ENCODE measurements around the gene EPS8L3.
"Not testable (repeated sequence)": the region's sequence is repeated elsewhere in the genome, so short reads cannot be mapped to it uniquely, and the experiment has no call there.

The EPS8L3 gene

DNA sequence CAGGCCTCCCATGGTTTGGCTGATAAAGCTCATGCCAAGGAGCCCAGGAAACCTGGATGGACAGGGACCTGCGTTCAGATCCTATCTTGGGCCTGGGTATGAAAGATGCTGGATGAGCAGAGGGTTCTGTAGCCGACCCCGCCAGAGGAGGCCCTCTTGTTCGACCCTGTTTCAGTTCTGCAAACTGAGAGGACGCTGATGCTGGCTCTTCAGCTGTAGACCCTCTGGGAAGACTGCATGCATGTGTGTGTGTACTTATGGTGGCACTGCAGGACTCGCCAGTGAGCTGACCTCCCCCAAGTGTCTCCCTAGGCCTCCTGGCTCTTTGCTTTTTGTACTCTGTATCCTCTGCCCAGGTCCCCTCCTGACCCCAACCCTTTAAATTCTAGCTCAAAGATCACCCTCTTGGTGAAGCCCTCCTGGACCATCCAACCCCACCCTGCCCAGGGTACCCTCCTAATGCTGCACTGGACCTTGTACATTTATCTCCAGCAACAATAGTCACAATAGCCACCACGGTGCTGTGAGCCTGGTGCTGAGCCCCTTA, 1.6 kb downstream of the EPS8L3 start:
- DNase-seq = no peak

- DNase-seq = no peak
Measured at GRCh38 chr1:109761227-109762038, 2.3 kb downstream of the EPS8L3 start.

DNA sequence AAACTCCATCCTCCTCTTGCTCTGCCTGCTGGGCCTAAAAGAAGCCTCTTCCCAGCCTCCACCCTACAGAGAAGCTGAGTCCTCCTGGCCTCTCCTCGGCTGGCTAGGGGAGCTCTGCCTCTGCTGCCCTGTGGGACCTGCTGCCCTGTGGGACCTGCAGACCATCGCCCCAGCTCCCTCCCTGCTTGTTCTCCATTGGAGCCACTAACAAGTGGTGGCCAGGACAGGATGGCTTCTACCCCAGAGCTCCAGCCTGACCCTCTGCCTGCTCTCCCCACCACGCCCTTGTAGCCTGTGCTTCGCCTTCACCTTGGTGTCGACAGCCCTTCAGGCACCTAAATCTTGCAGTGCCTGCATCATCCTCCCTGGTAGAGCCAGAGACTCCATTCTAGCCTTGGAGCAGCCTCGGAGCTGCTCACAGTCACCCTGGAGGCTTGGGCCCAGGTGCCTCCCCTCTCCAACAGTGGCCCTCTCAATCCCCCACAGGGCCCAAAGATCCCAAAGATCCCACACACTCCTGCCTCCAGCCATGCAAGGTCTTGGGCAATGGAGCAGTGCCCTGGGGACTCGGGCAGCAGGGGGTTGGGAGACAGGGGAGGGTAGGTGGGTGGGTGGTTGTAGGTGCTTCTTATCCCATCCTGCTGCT, 3.0 kb downstream of the EPS8L3 start:
- DNase-seq = no peak

GRCh38 chr1:109759513-109760334, 4.0 kb downstream of the EPS8L3 start:
- no peak for DNase-seq

- DNase-seq = no peak
Measured at GRCh38 chr1:109757936-109758786, 5.6 kb downstream of the EPS8L3 start.

DNA sequence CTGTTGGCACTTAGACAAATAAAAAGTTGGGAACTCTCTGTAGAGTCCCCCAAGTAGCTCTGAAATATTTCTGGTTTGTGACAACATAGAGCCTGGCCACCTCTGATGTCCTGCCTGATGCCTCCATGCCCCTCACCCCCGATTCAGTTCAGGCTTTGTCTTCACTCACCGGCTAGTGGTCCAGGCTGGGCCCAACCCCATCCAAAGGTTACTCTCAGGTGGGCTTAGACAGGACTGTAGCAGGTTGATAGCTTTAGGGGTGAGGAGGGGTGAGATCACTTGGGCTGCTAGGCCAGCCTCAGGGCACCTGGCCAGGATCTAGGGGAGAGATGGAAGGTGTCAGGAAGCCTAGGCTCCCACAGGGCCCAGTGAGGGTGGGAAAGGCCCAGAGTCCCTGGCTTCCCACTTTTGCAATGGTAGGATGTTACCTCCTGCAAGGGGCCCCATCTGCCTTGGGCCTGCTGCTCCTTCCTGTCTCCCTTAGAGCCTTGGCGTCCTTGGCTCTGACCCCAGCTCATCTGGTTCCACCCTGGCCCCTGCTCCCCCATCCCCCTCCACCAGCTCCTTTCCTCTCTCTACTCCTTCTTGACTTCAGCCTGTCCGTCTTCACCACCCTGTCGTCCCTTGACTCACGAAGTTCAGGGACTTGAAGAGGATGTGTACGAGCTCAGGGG, 6.7 kb downstream of the EPS8L3 start:
- DNase-seq = no peak

DNA sequence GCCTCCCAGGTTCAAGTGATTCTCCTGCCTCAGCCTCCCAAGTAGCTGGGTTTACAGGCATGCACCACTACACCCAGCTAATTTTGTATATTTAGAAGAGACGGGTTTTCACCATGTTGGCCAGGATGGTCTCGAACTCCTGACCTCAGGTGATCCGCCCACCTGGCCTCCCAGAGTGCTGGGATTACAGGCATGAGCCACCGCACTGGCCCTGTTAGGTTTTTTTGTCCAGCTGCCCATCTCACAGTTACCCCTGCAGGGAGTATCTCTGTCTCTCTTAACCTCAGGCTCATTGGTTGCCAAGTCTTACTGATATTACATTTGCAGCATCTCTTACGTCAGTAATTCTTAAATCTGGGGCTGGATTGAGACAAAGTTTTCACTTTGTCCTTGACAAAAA, 7.4 kb downstream of the EPS8L3 start:
- DNase-seq = not testable (repeated sequence)

- DNase-seq = no peak
Measured at GRCh38 chr1:109754738-109755137, 9.0 kb downstream of the EPS8L3 start.

GRCh38 chr1:109751531-109752260, 12.0 kb downstream of the EPS8L3 start:
- no peak for DNase-seq

- no peak for DNase-seq
Measured at GRCh38 chr1:109750920-109751319, 12.8 kb downstream of the EPS8L3 start.

DNA sequence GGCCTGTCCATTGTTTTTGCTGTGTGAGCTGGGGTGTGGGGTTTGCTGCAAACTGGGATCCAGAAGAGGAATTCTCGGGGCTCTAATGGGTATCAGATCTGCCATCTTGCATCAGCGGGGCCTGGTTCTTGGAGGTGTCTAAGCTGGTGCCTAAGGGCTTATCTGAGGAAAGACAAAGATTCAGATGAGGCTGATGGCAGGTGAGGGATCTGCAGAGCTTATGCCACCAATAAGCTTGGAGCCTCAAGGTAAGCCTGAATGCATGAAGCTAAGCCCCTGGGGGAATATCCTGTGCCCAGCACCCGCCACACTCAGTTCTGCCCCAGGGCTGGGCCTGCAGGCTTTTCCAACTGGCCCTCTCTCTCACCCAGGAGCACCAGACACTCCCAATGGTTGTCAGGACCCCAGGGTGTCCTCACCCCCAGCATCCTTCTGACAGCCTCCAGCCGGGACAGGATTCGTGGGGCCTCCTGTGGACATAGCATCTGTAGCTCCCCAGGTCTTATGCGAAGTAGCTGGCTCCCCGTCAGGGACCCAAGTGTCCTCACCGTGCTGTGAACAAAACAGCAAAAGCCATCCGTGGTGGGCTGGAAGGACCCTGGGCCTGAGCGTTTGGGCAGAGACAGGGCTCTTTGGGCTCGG, 13.4 kb downstream of the EPS8L3 start:
- no peak for DNase-seq

GRCh38 chr1:109749221-109749620, 14.5 kb downstream of the EPS8L3 start:
- no peak for DNase-seq

DNA sequence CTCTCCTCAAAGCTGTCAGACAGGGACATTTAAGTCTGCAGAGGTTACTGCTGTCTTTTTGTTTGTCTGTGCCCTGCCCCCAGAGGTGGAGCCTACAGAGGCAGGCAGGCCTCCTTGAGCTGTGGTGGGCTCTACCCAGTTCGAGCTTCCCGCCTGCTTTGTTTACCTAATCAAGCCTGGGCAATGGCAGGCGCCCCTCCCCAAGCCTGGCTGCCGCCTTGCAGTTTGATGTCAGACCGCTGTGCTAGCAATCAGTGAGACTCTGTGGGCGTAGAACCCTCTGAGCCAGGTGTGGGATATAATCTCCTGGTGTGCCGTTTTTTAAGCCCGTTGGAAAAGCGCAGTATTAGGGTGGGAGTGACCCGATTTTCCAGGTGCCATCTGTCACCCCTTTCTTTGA, 15.4 kb downstream of the EPS8L3 start:
- DNase-seq = not testable (repeated sequence)

- DNase-seq = no peak
Measured at GRCh38 chr1:109740615-109741373, 22.9 kb downstream of the EPS8L3 start, which contains the start of gene GSTM3. TSS of gene GSTM3 (minus strand) at chr1:109741038. CDS start at chr1:109740287, 751 bp downstream.

DNA sequence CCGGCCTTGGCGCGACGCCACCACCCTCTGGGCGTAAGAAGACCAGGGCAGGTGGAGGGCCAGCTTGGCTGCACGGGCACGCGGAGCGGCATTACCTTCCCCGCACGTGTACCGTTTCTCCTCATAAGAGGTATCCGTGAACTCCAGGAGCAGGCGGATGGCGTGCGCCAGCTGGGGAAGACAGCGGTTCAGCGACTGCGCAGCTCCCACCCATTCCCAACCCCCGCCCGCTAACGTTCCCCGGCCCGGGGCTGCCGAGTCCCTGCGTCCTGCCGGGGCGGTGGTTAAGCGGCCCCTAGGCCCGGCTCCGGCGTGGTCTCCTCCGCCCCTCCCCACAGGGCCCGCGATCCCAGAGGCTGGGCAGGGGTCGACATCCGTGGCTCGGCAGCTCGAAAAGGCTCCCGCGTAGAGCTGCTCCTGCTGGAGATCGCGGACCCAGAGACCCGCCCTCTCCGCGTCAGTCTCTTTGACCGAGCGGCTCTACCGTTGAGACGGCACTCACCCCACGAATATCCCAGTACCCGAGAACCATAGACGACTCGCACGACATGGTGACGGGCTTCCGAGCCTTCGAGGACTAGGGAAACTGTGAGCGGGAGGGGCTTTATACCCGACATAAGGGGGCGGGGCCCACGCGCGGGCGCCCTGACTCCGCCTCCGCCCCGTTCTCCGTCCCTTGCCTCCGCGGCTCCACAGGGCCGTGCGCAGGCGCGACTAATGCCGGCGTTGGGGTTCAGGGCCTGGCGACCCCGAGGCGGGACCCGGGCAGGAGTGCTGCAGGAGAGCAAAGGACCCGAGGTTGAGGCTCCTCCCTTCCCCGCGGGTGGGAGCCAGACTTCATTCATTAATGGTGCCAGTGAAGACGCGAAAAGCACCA, 23.7 kb downstream of the EPS8L3 start:
- DNase-seq = peak; percentile 90

DNA sequence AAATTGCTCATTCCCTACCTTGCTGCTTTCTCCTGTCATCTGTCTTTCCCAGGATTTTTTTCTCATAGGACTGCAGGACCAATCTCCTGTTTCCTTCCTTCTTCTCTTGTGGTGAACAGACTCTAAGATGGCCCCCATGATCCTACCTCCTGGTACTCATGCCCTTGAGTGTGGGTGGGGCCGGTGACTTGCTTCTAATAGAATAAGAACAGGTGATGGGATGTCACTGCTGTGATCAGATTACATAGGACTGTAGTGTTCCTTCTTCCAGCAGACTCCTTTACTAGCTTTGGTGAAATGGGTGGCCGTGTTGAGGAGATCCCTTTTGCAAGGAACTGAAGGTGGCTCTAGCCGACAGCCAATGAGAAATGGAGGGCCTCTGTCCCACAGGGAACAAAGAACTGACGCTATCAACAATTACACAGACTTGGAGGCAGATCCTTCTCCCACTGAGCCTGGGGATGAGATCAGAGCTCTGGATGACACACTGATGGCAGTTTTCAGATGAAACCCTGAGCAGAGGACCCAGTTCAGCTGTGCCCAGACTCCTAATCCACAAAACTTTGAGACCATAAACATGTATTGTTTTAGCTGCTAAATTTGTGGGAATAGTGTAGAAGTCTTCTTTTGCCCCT, 30.4 kb downstream of the EPS8L3 start:
- no peak for DNase-seq

DNA sequence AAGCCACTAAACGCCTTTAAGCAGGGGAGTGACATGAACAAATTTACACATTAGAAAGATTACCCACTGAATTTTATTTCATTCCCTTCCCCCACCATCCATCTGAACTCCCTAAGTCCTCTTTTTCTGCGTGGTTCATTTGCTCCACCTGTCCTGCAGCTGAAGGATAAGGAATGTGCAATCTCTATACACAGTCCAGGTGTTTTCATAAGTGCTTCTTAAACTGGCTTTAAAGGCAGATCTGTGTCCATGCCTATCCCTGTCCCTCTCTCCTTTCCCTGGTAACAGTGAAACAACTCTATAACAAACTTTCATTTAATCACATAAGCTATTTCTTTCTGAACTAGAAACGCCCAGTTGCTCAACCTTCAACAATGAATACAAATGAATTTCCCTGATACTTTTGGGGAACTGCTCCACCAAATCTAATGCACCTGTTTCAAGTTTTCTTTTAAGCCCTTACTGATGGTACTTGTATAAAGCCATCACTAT, 31.3 kb downstream of the EPS8L3 start:
- DNase-seq = no peak

GRCh38 chr1:109730666-109731065, 33.1 kb downstream of the EPS8L3 start:
- DNase-seq = no peak

Data from CD4-positive, alpha-beta T cell treated with Interleukin-21 for 1 hour (primary cell).